CD4-positive, alpha-beta T cell treated with Interleukin-6 for 4 hours (primary cell): ENCODE measurements around the gene ZSWIM8.
A peak's percentile ranks its signal among the peaks of the same experiment; 100 is the strongest.
"Not testable (repeated sequence)": the region's sequence is repeated elsewhere in the genome, so short reads cannot be mapped to it uniquely, and the experiment has no call there.

Experiments used
- DNase-seq: peaks from one replicate; pipeline ENCODE4 v3.0.0-alpha.2; 2020; ENCODE audit warnings: mixed read lengths

The ZSWIM8 gene

GRCh38 chr10:73785211-73785720, at the start of gene ZSWIM8:
Gene ZSWIM8, plus strand, starts transcription at chr10:73785606. Its CDS starts 273 bp downstream, at chr10:73785879.
- peak; percentile 83 for DNase-seq

DNA sequence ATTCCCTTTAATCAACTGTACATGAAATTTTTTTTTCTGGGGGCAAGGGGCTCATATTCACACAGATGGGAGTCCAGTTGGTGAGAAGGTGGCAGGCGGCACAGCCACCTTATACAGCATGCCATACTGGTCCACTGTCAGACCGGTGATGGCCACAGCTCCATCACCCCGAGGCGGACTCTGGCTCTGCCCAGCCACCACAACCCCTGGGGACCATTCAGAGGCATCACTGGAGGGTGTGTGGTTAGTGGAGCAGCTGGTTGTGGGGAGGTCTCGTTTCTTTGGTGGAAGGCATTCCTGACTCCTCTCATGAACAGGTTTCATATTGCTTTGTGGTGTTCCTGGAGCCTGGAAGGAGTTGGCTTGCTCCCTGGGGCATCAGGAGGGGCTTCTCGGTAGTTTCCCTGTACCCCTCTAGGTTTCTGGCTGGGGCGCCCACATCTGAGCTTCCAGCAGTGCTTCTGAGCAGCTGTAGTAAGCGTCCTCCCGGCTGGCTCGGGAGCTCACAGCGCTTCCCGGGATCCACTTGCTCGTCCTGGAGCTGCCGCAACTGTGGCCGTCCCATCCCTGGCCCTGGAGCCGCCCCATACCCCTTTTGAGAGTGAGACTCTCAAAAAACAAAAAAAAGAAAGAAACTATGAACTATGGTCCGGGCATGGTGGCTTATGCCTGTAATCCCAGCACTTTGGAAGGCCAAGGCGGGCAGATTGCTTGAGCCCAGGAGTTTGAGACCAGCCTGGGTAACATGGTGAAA, 44.7 kb upstream of the ZSWIM8 start:
- DNase-seq, result not testable (repeated sequence)

DNA sequence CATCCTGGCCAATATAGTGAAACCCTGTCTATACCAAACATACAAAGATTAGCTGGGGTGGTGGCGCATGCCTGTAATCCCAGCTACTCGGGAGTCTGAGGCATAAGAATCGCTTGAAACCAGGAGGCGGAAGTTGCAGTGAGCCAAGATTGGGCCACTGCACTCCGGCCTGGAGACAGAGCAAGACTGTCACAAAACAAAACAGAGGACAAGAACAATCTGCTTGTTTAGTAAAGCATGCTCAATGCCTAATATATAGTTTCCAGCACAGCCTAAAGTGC, 43.0 kb upstream of the ZSWIM8 start:
- DNase-seq, result no peak

DNA sequence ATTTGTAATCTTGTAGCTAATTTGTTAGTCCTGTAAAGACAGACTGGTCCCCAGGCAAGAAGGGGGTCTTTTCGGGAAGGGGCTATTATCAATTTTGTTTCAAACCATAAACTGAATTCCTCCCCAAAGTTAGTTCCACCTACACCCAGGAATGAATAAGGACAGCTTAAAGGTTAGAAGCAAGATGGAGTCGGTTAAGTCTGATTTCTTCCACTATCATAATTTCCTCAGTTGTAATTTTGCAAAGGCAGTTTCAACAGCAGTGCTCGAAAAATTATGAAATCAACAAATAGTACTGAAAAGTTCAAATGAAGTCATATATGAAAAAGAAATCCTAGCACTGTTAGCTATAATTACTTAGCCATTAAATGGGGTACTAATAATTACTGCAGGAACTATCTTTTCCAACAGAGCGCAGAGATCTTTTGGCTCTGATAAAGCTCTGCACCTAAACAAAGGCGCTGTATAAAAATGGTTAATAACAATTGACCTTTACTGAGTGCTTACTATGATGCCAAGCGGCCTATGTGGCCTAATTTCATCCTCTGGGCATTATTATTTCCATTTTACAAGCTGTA, 42.0 kb upstream of the ZSWIM8 start:
- no peak for DNase-seq

DNA sequence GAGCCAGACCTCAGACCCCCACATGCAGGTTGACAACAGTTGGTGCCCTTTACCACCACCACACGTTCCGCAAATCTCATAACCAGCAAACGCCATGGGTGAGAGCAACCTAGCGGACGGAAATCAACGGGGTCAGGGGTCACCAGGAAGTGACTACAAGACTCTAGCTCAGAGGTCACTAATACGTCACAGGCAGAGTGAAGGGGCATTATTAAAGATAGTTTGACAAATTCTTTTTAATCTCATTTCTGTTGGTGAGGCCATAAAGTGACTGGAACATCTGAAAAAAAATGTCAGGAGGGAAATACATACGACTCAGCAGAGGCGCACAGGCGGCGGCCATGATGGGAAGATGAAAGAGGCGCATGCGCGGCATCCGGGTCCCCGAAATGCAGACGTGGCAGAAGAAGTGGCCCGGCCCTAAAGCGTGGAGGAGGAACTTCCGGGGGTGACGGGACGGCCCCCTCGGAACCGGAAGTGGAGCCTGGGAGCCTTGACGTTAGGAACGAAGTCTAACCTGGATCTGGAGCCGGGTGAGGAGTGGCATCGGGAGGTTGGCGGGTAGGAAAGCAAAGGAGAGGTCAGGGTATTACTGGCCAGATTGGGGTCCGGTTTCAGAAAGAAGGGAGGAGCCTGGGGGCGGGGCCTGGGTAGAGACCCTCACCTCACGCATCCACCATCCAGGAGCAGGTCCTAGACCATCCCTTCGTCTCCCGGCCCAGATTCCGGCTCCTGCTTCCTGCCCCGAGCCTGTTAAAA, 41.3 kb upstream of the ZSWIM8 start, which contains the start of gene SEC24C:
Gene SEC24C (plus strand): TSS at position 468 of the 759 bp plus-strand sequence. CDS start 2,461 bp downstream, outside the sequence.
- DNase-seq, result peak; percentile 94

DNA sequence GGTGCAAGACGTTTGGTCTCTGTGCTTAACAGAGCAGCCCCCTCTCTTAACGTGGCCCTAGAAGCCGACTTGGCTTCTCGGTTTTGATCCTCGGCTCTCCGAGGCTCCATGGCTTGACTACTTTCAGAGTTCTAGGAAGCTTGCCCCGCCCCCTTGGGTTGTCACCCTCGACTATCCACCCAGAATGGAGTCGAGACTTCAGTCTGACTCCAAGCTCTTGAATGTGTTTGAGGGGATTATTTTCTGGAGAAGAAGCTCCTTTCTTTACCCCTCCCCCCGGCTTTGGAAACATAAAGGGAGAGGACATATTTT, 40.8 kb upstream of the ZSWIM8 start:
- peak; percentile 48 for DNase-seq

- no peak for DNase-seq
Observed at GRCh38 chr10:73746721-73747120, 38.7 kb upstream of the ZSWIM8 start.

GRCh38 chr10:73750819-73751218, 34.6 kb upstream of the ZSWIM8 start:
- DNase-seq, result no peak

DNA sequence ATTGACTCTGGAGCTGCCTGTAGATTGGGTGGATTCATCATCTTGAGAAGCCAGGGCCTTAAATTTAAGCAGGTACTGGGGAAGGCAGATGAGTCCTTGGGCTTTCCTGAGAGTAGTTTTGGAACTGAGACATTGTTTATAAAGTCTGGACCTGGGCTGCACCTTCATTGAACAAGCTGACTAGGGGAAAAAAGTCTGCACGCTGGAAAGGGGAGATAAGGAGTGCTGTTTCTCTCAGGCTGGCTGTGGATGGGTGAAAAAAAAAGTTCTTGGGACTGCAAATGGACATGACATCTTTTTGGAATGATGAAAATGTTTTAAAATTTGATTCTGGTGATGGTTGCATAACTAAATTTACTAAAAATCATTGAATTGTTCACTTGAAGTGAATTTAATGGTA, 29.2 kb upstream of the ZSWIM8 start:
- DNase-seq, result no peak

GRCh38 chr10:73758704-73759511, 26.5 kb upstream of the ZSWIM8 start:
- DNase-seq, result no peak

- DNase-seq, result peak; percentile 57
Observed at GRCh38 chr10:73759512-73760115, 25.8 kb upstream of the ZSWIM8 start.

DNA sequence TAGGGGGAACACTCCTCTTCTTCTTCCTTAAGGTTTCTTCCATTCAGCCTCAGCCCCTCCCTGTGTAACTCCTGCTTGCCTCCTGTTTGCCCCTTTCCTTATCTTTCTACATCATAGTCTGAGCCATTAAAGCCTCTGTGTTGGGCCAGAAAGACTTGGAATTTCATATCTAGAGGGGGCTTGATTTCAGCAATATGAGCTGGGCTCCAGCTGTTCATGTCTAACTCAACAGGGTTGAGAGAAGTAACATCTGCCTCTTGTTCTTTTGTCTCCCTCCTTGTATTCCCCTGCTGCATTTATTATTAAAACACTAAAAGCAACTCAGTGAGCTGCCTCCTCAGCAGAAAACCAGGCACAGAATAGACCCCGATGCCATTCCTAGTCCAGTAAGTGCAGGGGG, 23.6 kb upstream of the ZSWIM8 start:
- no peak for DNase-seq

DNA sequence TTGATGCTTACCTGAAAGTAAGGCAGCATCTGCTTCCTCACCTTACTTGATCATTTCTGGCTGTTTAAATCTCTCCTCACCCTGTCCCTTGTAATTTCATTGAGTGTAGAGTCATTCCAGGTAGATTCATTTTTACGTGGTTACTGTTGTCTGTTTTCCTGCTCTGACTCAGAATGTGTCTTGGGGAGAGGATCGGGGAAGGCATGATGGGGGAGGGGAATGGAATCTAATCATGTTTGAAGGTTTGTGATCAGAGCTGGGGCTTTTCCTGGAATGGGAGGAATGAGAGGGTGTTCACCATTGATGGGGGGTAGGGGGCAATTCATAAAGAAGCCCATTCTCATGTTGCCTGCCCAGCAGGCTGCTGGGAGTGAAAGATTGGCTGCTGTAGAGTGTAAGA, 22.5 kb upstream of the ZSWIM8 start:
- DNase-seq, result no peak

DNA sequence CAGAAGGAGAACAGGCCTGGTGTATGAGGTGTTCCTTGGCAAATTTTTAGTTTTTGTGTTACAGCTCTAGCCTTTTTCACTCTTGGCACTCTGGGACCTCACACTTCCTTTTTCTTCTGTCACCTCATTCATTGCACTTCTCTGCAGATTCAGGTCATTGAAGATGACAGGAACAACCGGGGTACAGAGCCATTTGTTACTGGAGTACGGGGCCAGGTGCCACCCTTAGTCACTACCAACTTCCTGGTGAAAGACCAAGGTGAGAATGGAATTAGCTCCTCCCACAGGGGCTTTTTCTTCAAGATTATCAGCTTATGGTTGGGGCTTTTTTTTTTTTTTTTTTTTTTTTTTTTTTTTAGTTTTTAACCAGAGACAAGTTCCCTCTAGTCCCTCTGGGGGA, 22.1 kb upstream of the ZSWIM8 start:
- no peak for DNase-seq

DNA sequence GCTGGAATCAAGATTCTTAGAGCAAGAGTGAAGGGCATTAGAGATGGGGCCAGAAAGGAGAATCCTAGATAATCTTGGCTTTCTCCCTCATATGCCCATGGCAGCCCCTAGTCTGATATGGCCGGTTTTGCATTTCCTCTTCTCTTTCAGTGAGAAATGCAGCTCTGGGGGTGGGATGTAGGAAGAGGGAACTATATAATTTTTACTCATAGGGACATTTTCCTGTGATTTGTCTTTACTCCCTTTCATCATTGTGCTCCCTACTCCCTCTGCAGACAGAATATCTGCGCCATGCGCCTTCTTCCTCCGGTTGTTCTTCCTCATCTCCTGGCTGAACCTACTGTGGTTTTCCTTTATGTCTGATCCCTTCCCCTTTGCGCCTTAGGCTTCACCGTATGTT, 20.3 kb upstream of the ZSWIM8 start:
- no peak for DNase-seq

GRCh38 chr10:73768881-73769280, 16.5 kb upstream of the ZSWIM8 start:
- DNase-seq, result peak; percentile 80

DNA sequence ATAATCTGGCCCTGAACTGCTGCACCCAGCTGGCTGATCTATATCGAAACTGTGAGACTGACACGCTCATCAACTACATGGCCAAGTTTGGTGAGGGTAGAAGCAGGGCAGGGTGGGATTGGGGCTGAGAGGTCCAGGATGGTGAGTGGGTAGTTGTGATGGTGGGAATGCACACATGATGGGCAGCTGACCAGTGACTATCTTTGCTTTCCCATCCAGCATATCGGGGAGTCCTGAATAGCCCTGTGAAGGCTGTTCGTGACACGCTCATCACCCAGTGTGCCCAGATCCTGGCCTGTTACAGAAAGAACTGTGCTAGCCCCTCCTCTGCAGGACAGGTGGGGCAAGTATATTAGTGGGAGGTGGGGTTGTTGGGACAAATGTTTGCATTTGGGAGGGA, 16.0 kb upstream of the ZSWIM8 start:
- no peak for DNase-seq

DNA sequence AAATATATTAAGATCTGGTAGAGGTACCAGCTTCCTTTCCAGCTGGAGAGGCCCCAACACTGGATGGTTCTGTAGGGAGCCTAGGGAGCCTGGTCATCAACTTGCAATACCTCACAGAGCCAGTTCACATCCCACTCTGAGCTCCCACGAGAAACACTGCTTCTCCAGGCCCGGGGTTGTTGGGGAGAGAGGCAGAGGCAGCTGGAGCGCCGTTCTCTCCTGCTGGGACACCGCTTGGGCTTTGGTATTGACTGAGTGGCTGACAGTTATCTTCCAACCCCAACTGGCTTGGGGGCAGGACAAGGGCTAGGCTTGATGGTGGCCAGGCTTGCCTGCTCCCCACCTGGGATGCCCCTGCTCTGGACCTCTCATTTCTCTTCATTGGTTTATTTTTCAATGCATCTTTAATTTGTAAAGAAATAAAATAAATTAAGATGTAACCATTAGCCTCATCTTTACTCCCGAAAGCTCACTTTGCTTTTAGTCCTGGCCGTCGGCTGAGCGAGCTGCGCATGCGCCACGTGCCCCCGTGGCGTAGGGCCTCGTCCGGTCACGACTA, 13.6 kb upstream of the ZSWIM8 start:
- DNase-seq, result peak; percentile 87

DNA sequence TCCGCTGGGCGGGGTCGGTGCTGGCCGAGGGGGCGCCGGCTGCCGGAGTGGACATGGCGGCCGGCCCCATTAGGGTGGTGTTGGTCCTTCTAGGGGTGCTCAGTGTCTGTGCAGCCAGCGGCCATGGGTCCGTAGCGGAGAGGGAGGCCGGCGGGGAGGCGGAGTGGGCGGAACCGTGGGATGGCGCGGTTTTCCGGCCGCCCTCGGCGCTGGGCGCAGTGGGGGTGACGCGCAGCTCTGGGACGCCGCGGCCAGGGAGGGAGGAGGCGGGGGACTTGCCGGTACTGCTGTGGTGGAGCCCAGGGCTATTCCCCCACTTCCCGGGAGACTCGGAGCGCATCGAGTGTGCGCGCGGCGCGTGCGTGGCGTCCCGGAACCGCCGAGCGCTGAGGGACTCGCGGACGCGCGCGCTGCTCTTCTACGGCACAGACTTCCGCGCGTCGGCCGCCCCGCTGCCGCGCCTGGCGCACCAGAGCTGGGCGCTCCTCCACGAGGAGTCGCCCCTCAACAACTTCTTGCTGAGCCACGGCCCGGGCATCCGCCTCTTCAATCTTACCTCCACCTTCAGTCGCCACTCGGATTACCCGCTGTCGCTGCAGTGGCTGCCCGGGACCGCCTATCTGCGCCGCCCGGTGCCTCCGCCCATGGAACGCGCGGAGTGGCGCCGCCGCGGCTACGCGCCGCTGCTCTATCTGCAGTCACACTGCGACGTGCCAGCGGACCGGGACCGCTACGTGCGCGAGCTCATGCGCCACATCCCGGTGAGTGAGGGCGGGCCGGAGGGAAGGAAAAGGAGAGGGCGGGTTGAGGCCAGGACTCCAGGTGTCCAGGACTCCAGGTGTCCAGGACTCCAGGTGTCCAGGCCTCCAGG, 12.9 kb upstream of the ZSWIM8 start:
- peak; percentile 86 for DNase-seq

DNA sequence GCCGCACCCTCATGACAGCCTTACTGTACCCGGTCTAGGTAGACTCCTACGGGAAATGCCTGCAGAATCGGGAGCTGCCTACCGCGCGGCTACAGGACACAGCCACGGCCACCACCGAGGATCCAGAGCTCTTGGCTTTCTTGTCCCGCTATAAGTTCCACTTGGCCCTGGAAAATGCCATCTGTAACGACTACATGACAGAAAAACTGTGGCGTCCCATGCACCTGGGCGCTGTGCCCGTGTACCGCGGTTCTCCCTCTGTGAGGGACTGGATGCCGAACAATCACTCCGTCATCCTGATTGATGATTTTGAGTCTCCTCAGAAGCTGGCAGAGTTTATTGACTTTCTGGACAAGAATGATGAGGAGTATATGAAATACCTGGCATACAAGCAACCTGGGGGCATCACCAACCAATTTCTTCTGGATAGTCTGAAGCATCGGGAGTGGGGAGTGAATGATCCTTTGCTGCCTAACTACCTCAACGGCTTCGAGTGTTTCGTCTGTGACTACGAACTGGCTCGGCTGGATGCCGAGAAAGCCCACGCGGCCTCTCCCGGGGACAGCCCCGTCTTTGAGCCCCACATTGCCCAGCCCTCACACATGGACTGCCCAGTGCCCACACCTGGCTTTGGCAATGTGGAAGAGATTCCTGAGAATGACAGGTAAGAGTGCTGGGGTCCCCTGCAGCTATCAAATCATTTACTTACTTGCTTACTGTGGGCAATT, 12.1 kb upstream of the ZSWIM8 start:
- DNase-seq, result peak; percentile 31

- no peak for DNase-seq
Observed at GRCh38 chr10:73774637-73775036, 10.8 kb upstream of the ZSWIM8 start.
